ENCODE measurements around the gene EMC10.
"Not testable (repeated sequence)": the region's sequence is repeated elsewhere in the genome, so short reads cannot be mapped to it uniquely, and the experiment has no call there.

Gene EMC10

DNA sequence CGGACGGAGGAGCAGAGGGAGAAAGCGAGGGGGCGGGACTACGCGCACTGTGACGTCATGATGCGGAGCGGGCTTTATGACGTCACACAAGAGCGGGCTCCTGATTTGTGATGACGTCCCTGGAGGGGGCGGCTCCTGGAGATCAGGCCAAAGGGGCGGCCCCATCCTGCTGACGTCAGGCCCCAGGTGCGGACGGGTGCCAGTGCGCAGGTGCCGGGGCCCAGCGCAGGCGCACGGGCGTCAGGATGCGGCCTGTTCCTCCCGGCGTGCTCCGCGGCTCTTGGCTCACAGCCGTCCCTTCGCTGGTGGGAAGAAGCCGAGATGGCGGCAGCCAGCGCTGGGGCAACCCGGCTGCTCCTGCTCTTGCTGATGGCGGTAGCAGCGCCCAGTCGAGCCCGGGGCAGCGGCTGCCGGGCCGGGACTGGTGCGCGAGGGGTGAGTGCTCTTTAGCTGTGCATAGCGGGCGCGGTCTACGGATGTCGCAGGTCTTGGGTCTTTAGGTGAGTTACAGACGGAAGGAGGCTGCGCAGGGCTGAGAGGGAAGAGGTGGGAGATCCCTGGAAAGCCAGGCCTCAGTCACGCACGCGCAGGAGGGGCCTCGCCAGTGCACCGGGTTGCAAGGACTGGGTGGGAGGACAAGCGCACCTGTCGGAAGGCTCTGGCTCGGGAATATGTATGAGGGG lies at the start of gene EMC10, which contains the start of gene GARIN5A:
Gene EMC10, plus strand, starts transcription at position 284 of the 683 bp plus-strand sequence. Its CDS starts 38 bp downstream, at position 322.
Gene GARIN5A, minus strand, starts transcription at position 625 of the 683 bp plus-strand sequence. Its CDS starts 460 bp downstream, at position 165.
- peak; percentile 99 for DNase-seq (ENCODE audit: low spot score)

- DNase-seq (ENCODE audit: low spot score) = no peak
These were observed 48.9 kb upstream of the EMC10 start for GRCh38 chr19:50427318-50427925.

DNA sequence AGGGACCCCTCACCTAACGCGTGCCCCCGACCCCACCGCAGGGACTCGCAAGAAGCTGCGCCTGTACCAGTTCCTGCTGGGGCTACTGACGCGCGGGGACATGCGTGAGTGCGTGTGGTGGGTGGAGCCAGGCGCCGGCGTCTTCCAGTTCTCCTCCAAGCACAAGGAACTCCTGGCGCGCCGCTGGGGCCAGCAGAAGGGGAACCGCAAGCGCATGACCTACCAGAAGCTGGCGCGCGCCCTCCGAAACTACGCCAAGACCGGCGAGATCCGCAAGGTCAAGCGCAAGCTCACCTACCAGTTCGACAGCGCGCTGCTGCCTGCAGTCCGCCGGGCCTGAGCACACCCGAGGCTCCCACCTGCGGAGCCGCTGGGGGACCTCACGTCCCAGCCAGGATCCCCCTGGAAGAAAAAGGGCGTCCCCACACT lies 48.3 kb upstream of the EMC10 start:
- no peak for DNase-seq (ENCODE audit: low spot score)

- no peak for DNase-seq (ENCODE audit: low spot score)
These were observed 47.4 kb upstream of the EMC10 start for GRCh38 chr19:50428772-50429463.

- DNase-seq (ENCODE audit: low spot score) = no peak
These were observed 45.4 kb upstream of the EMC10 start for GRCh38 chr19:50430888-50431342.

DNA sequence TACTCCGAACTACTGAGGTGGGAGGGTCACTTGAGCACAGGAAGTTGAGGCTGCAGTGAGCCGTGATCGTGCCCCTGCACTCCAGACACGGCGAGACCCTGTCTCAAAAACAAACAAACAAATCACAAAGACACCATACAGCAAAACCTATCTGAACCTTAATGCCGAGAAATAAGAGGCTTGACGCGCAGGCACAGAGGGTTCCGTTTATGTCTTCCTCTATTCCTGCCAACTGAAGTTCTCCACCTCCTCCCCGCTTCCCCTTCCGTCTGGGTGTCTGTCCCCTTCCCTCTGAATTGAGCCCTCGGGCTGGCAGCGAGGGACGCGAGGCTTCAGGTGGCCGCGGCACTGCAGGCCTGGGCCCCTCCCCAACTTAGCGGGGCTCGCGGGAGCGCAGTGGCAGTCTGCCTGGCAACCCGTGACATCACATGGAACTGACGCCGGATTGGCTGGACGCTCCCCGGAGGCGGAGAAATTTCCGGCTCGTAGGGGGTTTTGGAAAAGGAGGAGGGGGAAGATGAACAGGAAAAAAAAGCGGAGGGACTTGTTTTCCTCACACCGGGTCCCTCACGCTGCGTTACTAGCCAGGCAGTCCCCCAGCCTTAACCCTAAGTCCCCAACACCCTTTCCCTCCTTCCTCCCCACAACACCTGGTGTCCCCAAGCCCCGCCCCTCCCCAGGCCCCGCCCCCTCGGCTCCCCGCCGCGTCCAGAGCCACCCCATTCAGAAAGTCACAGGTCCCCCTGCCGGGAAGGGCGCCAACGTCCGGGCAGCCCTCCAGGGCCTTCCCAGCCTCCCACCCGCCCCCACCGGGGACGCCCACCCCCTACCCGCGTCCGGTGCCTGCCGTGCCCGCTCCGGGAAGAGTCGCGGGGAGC lies 44.7 kb upstream of the EMC10 start:
- DNase-seq (ENCODE audit: low spot score) = peak; percentile 80

DNA sequence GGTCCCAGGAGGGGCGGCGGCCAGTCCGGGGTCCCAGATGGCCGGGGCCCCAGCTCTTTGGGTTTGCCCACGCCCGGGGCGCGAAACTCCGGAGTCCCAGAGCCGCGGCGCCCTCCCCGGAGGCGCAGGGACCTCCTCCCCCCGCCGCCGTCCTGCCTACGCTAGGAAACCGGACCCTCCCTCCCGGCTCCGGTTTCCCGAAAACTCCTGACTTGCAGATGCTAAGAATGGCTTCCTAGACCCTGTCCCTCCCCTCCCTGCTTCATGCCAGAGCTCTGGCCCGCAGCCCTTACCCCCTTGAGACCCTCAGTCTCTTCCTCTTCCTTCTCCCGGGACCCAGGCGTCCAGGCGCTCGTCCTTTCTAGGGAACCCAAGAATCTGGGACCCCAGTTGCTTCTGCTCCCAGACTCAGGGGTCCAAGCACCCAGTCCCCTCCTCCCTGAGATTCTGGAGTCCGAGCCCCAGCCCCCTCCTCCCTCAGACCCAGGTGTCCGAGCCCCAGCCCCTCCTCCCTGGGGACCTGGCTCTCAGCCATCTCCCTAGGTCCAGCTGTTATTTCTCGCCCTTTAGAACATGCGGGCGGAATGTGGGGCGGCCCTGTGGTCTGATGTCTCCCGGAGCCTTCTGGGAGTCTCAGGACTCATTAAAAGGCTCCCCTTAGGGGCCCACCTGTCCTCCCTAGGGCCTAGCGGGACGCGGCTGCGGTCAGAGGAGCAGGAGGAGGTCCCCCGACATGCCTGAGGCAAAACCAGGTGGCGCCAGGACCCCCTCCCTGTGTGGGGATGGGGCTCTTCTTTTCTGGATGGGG lies 43.9 kb upstream of the EMC10 start, which contains the start of gene MYBPC2:
Gene MYBPC2, plus strand, starts transcription at position 672 of the 808 bp plus-strand sequence. Its CDS starts 62 bp downstream, at position 734.
- DNase-seq (ENCODE audit: low spot score) = no peak

- no peak for DNase-seq (ENCODE audit: low spot score)
These were observed 42.8 kb upstream of the EMC10 start for GRCh38 chr19:50433201-50434180.

DNA sequence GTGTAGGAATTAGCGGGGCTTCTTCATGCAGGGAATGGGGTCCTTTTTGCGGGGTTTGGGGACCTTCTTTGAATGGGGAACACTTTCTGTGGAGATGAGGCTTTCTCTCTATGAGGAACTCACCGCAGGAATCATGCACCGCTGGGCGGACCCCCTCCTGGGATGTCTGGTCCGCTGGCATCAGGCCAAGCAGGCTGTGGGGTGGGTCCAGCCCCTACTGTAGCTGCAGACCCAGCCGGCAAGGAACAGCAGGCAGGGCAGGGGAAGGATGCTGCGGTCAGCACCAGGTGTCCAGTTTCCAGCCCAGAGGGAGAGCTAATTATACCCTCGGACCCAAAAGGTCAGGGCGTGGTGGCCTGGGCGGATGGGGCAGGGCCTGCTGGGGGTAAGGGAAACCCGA lies 41.8 kb upstream of the EMC10 start:
- DNase-seq (ENCODE audit: low spot score) = no peak

GRCh38 chr19:50435221-50435620 lies 41.1 kb upstream of the EMC10 start:
- no peak for DNase-seq (ENCODE audit: low spot score)

DNA sequence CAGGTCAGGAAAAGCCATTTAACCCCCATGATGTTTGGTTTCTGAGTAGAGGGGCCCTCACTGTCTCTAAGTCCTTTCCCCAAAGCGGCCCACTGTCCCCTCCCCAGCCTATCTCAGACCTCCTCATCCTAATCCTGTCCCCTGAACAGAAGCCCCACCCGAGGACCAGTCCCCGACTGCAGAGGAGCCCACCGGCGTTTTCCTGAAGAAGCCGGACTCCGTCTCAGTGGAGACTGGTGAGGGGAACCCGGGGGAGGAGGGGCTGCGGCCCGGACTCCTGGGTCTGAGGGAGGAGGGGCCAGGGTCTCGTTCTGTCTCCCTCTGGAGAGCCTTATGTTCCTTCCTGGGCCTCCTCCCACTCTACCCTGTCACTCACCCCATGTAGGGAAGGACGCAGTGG lies 40.7 kb upstream of the EMC10 start:
- no peak for DNase-seq (ENCODE audit: low spot score)

DNA sequence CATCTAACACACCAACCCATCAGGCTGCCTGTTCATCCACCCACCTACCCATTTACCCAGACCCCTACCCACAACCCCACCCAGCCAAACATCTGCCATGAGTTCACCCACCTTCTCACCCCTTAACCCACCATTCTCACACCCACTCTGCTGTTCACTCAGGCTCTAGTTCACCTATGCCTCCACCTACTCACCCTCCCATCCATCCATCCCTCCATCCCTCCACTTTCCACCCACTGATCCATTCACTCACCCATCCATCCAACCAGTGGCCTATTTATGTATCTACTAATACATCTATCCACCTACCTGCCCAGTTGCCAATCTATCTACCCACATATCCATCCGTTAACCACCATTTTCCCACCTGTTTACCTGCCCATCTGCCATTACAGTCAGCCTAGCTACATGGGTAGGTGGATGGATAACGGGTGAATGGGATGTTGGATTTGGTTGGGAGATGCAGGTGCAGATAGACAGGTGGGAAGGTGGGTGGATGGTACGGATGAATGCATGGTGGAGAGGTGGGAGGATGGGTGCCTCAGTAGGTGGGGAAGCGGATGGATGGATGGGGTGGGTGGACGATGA lies 38.4 kb upstream of the EMC10 start:
- no peak for DNase-seq (ENCODE audit: low spot score)

DNA sequence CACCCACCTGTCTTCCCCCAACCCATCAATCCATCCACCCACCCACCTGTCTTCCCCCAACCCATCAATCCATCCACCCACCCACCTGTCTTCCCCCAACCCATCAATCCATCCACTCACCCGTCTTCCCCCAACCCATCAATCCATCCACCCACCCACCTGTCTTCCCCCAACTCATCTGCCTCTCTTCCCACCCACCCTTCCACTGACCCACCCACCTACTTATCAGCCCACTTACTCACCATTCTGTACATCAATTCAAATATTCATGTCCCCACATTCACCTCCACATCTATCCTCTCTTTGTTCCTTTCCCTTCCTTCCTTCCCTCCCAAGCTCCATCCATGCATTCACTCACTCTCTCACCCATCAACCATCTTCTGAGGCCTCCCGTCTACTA lies 37.2 kb upstream of the EMC10 start:
- not testable (repeated sequence) for DNase-seq (ENCODE audit: low spot score)

- DNase-seq (ENCODE audit: low spot score) = no peak
These were observed 32.2 kb upstream of the EMC10 start for GRCh38 chr19:50444059-50444458.

GRCh38 chr19:50447053-50447452 lies 29.3 kb upstream of the EMC10 start:
- DNase-seq (ENCODE audit: low spot score) = no peak

DNA sequence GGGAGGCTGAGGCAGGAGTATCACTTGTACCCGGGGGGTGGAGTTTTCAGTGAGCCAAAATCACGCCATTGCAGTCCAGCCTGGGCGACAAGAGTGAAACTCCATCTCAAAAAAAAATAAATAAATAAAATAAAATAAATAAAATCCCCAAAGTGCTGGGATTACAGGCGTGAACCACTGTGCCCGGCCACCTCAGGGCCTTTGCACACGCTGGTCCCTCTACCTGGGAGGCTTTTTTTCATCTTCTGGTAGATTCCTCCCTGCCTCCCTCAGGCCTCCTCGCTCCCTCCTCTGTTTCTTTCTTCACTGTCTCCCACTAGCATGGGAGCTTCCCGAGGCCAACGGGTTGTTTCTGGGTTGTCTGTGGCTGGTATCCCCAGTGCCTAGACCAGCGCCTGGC lies 28.6 kb upstream of the EMC10 start:
- DNase-seq (ENCODE audit: low spot score) = no peak

GRCh38 chr19:50449236-50449899 lies 26.9 kb upstream of the EMC10 start:
- peak; percentile 26 for DNase-seq (ENCODE audit: low spot score)

GRCh38 chr19:50450369-50451222 lies 25.7 kb upstream of the EMC10 start:
- DNase-seq (ENCODE audit: low spot score) = no peak
